Ovary (tissue), 3 donors: Measurements from ENCODE around the gene OR10J4.

Experiments
- CTCF ChIP-seq, 3 donors: fragments of 450-650 bp in 2 of 3; fragments of 200-600 bp in 1 of 3; IDR thresholded peaks; one replicate each; pipeline versions ENCODE4 v1.5.1 to v1.8.0; 2016 to 2022; ENCODE audit warnings: antibody characterized with exemption in 3 of 3, mild to moderate bottlenecking in 1 of 3
- EP300 ChIP-seq: sonication (generic); formaldehyde crosslinking; IDR thresholded peaks from one replicate; pipeline ENCODE4 v1.6.1; 2017; ENCODE audit warnings: antibody characterized with exemption
- POLR2A ChIP-seq: fragments of 450-650 bp; IDR thresholded peaks from one replicate; pipeline ENCODE4 v1.6.1; 2017; ENCODE audit warnings: antibody characterized with exemption, mild to moderate bottlenecking, moderate library complexity
- donor health status: DM: no; HTN: no; CAD: no.

- no peak for TF ChIP-seq CTCF (IDR thresholded peaks at IDR 0.05)
- no peak for TF ChIP-seq POLR2A
- TF ChIP-seq EP300: no peak
These were observed 10.4 kb downstream of the OR10J4 start for GRCh38 chr1:159442428-159442827.
